NCI-H2227 (cell line): ENCODE data around the gene PRC1.
"Not testable (repeated sequence)": the region's sequence is repeated elsewhere in the genome, so short reads cannot be mapped to it uniquely, and the experiment has no call there.

Experiments
- DNase-seq: peaks from one replicate; lab custom pipeline; 2025; ENCODE audit not compliant: unreplicated experiment; lab: John Stamatoyannopoulos, UW

PRC1 gene

GRCh38 chr15:90934949-90935751 lies 59.2 kb downstream of the PRC1 start, which contains the start of gene UNC45A:
Gene UNC45A, plus strand, starts transcription at chr15:90935285. Its CDS starts 40 bp downstream, at chr15:90935325.
- DNase-seq: peak; percentile 91

DNA sequence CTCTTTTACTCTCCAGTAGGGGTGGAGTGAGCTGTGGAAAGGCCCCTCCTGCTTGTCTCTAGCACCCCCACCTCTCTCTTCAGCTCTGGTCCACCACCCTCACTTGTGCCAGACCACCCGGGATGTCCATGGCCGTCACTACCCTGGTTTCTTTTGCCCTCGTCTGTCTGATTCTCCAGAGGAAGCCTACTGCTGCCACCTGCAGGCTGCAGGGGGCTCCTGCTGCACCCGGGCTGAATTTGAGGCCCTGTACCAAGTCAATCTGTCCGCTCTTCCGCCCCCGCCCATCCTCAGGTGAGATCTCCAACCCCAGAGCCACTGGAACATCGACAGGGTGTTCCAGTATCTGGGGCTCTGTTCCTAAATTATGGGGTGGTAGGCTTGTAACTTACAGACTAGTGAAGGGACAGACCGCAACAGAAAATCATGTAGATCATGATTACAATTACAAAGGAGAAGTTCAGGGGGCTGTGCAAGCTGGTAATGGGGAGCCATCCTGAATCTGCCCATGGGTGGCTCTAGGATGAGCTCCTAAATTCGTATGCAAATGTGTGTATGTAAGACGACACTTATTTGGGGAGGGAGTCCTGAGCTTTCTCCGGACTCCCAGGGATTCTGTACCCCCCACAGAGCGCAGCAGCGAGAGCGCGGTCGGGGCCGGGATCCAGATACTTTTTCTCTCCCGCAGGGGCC lies 59.9 kb downstream of the PRC1 start:
- DNase-seq: peak; percentile 83

DNA sequence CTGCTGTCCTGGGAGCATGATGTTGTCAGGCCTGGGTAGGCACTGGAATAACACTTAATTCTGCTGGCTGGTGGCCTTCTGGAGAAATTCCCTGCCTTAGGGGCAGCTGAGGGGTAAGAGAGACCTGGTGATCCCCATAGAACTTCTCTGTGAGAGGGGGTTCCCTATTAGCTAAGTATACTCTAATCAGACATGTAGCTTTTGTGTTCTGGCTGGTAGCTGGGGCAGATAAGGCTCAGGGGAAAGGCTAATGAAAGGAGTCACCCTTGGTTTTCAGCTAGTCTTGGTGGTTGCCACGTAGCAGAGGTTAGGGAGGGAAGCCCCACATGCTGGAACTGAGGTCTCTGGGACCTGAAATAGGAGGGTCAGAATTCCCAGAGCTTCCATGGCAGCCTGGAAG lies 61.0 kb downstream of the PRC1 start:
- no peak for DNase-seq

GRCh38 chr15:90932660-90932991 lies 61.7 kb downstream of the PRC1 start:
- no peak for DNase-seq

- DNase-seq: peak; percentile 90
Measured at GRCh38 chr15:90931828-90932659, 62.3 kb downstream of the PRC1 start, which contains the start of gene HDDC3. Gene HDDC3, minus strand, starts transcription at chr15:90932549. Its CDS starts 9 bp downstream, at chr15:90932540.

GRCh38 chr15:90931575-90931827 lies 62.8 kb downstream of the PRC1 start:
- DNase-seq: no peak

DNA sequence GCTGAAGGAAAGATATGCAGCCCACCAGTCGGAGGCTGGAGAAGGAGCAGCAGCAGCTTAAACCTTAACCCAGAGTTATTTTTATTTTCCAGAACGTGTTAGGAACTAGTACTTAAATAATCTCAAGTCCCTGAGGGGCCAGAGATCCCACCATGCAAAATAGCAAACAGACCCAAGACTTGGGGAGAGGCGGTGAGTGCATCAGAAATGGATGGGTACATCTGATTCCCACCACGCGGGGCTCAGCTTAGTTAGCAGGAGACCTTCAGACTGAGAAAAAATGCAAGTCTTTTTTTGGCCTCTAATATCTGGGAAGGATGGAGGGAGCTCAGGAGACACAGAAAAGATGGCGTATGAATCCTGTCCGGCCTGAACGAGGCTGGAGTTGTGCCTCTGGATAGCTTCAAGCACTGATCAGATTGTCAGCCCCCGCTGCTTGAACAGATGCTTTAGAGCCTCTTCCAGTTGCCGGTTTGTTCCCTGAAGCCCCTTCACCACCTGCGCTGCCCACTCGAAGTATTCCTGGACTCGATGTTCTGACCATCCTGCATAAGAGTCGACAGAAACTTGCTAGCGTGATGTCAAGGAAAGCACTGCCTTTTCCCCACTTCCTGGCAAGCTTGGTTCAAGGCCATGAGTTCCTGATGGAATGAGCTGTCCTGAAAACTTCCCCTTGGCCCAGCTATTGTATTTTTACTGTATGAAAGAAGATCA lies 63.3 kb downstream of the PRC1 start:
- peak; percentile 15 for DNase-seq

GRCh38 chr15:90929246-90930019 lies 64.9 kb downstream of the PRC1 start:
- DNase-seq: no peak

DNA sequence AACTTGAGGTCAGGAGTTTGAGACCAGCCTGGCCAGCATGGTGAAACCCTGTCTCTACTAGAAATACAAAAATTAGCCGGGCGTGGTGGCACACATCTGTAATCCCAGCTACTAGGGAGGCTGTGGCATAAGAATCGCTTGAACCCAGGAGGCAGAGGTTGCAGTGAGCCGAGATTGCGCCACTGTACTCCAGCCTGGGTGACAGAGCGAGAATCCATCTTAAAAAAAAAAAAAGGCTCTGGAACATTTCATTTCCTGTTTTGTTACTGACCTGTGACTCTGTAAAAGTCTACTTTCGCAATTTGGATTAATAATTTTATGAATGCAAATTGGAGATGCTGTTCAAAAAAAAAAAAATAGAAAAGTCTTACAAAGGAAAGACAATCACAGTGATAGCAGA lies 66.2 kb downstream of the PRC1 start:
- DNase-seq: not testable (repeated sequence)

- DNase-seq: not testable (repeated sequence)
Measured at GRCh38 chr15:90926766-90927165, 67.6 kb downstream of the PRC1 start.

DNA sequence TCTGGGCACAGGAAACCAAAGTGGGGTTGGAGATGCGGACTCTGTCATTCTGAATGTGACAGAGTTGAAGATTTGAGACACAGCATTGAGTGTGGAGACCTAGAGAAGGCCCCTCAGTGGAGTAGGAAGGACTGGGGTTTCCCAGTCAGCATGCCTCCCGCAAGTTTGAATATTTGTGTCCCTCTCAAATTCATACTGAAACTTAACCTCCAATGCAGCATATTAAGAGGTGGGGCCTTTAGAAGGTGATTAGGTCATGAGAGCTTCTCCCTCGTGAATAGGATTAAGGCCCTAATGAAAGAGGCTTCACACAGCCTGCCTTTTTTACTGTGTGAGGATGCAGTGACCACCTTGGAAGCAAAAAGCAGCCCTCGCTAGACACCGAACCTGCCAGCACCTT lies 70.0 kb downstream of the PRC1 start:
- DNase-seq: no peak

DNA sequence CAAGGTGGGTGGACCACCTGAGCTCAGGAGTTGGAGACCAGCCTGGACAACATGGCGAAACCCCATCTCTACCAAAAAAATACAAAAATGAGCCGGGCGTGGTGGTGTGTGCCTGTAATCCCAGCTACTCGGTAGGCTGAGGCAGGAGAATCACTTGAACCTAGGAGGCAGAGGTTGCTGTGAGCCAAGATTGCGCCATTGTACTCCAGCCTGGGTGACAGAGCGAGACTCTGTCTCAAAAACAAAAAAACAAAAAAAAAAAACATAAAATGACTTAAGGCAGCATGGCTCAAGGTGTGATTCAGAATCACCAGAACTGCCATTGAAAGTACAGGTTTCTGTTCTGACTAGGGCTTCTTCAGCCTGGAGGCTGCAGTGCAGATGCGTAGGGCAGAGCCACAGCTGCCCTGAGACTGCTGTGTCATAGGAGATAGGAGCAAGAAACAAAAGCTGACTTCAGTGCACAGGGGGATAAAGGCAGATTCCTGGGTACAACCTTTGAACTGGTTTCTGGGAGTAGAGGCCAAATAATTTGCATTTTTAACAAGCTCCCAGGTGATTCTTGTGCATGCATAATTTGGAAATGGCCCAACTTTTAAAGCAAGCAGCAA lies 71.5 kb downstream of the PRC1 start:
- not testable (repeated sequence) for DNase-seq

DNA sequence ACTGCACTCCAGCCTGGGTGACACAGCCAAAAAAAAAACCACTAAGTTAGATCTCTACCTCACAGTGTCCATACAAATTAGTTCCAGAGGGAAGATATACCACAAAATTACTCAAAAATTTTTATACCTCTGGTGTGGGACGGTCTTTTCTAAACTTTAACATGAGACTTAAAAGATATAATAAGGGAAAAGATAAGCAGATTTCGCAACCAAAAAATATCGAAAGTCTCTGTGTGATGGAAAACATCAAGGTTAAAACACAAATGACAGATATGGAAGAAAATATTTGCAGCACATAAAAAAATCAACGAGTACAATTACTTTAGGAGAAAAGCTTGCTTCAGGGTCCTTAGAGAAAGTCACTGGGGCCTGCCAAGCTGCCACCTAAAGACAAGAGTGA lies 72.4 kb downstream of the PRC1 start:
- DNase-seq: no peak

GRCh38 chr15:90918835-90919234 lies 75.5 kb downstream of the PRC1 start:
- no peak for DNase-seq

DNA sequence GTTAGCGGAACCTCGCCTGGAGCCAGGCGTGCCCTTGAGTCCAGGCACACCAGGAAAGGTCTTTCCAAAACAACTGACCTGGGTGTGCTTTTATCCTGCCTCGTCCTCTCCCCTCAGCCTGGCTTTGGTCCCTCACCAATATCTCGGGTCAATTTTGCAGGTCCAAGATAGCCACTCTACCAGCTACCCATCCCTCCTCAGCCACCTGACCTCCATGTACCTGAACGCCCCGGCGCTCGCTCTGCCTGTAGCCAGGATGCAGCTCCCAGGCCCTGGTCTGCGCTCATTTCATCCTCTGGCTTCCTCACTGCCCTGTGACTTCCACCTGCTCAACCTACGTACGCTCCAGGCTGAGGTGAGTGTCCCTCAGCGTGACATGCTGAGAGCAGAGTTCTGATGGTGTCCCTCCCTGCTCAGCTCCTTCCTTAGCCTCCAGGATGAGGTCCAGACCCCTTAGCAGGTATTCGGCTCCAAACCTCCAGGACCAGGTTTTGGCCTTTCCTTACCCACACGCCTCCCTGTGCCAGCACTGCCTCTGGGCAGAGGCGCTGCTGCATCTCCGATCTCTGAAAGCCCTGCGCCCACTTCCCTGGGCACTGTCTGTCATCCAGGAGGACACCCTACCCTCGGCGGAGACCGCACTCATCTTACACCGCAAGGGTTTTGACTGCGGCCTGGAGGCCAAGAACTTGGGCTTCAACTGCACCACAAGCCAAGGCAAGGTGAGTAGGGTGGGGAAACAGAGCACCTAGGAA lies 76.1 kb downstream of the PRC1 start:
- DNase-seq: no peak

- DNase-seq: no peak
Measured at GRCh38 chr15:90917569-90917968, 76.8 kb downstream of the PRC1 start.

DNA sequence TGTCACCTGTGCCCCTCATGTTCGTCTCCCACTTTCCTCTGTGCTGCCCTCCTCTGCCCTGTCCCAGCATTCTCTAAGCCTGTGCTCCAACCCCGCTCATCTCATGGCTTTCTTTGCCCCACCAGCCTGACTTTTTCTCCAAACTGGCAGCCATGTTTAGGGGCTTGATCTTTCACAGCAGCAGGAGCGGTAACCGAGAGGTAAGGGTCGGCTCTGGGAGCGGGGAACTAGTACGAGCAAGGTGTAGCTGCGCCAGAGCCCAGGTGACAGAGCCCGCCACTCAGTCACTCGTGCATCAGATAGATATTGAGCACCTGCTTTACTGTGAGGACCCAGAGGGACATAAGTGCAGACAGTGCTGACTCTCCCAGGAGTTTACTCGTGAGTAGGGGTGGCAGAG lies 77.9 kb downstream of the PRC1 start:
- DNase-seq: no peak
